ENCODE data around the gene AOAH.

Gene AOAH

DNA sequence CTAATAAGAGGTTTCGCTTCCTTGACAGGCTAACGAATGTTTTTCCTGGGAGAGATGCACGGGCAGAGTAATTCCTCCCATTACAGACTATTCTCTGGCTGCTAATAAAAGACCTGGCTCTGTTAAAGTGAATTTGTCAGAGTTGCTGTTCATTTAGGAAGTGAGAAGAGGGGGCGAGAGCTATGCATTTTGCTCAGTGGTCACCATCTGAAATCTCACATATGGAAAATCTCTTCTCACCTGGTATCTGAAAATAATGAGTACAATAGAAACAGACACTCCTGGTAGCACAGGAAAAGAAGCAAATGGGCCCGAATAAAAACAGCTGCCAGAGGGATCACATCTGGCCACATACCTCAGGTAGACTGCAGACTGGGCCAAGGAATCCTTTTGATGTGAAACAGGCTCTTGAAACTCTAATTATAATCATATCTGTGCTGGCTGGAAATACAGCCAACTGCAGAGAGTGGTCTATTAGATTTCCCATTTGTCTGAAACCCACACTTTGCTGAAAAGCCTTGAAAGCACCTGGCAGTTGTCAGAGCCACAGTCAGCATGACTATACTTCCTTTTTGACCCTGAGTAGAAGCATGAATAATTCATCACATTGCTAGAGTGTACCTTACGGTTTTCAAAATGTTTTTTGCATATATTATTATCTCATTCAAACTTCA lies 33.6 kb downstream of the AOAH start:
- DNase-seq, result no peak

DNA sequence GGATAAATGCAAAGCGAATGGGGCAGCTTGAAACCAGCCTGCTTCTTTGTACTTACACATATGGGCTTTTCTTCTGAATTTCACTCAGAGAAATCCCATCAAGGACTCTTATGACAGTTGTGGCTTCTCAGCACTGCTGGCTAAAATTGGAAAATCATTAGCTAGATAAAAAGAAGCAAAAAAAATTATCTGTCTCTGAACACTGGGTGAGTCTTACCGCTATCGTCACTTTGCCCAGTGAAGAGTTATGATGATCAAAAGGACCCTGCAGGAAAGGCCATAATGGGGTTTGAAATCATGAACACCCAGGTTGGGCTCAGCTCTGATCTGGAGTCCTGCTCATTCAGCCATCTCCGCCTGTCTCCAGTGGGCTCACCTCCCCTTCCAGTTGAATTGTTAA lies 34.3 kb downstream of the AOAH start:
- no peak for DNase-seq

DNA sequence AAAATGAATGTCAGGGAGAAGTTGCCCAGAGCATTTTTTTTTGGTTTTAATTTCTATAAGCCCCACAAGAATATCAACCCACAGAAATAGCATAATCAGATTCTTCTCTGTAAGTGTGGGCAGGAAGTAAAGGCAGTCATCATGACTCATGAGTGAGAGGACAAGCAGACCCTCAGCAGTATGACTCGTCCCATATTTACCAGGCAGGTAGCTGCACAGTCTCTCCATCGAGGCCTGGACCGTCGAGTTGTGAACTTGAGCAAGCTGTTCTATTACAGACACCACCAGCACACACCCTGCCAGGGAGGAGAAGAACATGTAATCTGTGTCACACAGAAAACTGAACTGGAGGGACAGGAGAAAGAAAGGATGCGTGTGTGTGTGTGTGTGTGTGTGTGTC lies 37.8 kb downstream of the AOAH start:
- no peak for DNase-seq

- DNase-seq, result no peak
Observed at GRCh38 chr7:36684954-36685353, 39.3 kb downstream of the AOAH start.

DNA sequence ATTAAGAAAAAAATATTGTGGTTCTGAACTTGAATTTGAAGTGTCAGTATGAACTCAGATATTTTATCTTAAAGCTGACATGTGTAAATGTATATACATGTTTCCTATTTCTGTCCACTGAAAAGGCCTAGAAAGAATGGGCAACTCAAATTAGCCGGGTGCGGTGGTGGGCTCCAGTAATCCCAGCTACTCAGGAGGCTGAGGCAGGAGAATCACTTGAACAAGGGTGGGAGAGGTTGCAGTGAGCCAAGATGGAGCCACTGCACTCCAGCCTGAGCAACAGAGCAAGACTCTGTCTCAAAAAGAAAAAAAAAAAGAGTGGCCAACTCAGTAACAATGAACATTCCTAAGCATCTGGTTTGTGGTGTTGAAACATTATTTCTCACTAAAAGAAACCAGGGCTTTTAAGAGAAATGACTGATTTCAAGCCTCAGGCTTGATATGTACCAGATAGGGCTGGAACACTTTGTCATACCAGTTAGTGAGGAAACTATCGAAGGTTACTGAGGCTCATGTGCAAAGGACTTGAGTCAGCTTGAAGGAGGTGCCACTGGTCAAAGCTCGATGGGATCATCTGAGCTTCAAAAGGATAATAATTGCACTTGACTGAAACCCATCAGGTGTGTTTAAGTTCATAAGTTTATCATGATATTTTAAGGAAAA lies 40.5 kb downstream of the AOAH start:
- no peak for DNase-seq

- DNase-seq, result no peak
Observed at GRCh38 chr7:36683111-36683510, 41.2 kb downstream of the AOAH start.

- DNase-seq, result no peak
Observed at GRCh38 chr7:36682102-36682501, 42.2 kb downstream of the AOAH start.

DNA sequence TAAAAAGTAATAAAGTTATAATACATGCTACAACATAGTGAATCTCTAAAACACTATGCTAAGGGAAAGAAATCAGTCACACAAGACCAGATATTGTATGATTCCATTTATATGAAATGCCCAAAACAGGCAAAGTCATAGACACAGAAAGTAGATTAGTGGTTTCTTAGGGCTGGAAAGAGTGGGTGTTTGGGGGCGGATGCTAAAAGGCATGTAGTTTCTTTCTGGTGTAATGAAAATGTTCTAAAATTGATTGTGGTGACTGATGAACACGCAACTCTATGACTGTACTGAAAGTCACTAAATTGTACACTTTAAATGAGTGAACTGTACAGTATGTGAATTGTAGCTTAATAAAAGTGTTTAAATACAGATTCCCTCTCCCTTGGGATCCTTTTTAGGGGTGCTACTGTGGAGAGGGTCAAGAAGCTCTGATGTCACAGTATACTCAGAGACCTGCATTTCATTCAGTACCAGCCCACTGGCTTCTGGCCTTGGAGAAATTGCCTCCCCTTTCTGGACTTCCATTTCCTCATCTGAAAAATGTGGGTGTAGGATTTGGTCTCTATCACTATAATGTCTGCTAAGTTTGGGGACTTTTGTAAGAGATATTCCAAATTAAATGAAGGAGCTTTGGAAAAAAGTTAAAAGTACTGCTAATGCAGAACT lies 46.4 kb downstream of the AOAH start:
- no peak for DNase-seq

DNA sequence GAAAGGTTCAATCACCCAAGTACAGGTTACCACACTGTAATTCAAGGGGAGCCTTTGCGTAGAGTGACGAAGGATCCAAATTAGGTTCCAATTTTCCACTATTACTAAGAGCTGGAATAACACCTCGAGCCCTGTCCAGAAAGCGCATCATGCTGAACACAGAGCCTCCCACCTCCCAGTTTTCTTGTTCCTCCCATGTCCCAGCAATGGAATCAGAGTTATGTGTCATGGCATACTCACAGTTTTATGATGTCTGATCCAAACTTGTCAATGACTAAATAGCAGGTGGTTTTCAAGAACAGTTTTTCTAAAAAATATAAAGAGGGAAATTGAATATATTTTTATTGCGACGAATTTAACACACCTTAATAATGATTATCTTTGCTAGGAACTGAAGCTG lies 50.6 kb downstream of the AOAH start:
- DNase-seq, result no peak

- DNase-seq, result no peak
Observed at GRCh38 chr7:36671432-36671829, 52.9 kb downstream of the AOAH start.

DNA sequence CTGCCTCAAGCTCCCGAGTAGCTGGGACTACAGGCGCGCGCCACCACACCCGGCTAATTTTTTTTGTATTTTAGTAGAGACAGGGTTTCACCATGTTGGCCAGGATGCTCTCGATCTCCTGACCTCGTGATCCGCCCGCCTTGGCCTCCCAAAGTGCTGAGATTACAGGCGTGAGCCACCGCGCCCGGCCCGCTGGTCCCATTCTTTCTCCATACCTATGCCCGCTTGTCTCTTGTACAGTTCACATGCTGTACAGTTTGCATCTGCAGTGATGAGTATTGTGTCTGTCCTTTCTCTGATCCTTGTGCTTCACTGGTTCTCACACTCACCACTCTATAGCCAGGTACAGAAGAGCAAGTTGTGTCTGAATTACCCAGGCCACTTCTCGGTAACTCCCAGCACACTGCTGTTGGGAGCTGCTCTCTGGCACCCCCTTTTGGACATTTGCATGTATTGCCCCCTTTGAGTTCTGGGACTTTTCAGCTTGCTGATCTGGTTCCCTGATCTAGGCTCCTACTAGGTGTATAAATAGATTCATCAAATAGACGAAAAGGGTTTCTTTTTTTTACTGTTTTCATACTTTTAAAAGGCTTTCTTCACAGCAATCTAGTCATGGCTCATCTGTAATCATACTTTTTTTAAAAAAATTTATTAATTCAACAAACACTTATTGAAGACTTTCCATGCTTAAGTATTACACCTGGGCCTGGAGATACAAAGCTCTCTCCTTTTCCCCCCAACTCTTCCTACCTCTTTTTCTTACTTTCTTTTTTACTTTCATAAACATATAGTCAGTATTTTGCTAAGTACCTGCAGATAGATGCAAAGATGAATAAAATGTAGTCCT lies 53.5 kb downstream of the AOAH start:
- DNase-seq, result peak; percentile 67

GRCh38 chr7:36668750-36669149 lies 55.5 kb downstream of the AOAH start:
- DNase-seq, result no peak

GRCh38 chr7:36668080-36668479 lies 56.2 kb downstream of the AOAH start:
- no peak for DNase-seq

DNA sequence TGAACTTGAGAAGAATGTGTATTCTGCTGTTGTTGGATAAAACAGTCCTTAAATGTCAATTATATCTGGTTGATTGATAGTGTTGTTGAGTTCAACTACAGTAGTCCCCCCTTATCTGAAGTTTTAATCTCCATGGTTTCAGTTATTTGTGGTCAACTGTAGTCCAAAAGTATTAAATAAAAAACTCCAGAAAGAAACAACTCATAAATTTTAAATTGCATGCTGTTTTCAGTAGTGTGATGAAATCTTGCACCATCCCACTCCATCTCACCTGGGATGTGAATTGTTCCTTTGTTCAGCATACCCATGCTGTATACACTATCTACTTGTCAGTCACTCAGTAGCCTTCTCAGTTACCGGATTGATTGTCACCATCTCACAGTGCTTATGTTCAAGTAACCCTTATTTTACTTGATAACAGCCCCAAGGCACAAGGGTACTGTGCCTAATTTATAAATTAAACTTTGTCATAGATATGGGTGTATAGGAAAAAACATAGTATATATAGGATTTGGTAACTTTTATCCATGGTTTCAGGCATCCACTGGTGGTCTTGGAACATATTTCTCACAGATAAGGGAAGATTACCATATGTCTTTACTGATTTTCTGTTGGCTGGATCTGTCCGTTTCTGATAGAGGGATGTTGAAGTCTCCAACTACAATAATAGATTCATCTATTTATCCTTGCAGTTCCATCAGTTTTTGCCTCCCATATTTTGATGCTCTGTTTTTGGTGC lies 57.1 kb downstream of the AOAH start:
- no peak for DNase-seq

DNA sequence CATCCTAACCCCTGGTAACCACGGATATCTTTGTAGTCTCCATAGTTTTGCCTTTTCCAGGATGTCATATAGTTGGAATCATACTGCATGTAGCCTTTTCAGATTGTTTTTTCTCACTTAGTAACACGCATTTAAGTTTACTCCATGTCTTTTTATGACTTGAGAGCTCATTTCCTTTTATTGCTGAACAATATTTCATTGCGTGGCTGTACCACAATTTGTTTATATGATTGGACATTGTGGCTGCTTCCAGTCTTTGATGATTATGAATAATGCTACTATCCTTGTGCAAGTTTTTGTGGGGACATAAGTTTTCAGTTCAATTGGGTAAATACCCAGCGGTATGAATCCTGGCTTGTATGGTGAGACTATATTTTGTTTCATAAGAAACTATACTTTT lies 60.8 kb downstream of the AOAH start:
- no peak for DNase-seq

DNA sequence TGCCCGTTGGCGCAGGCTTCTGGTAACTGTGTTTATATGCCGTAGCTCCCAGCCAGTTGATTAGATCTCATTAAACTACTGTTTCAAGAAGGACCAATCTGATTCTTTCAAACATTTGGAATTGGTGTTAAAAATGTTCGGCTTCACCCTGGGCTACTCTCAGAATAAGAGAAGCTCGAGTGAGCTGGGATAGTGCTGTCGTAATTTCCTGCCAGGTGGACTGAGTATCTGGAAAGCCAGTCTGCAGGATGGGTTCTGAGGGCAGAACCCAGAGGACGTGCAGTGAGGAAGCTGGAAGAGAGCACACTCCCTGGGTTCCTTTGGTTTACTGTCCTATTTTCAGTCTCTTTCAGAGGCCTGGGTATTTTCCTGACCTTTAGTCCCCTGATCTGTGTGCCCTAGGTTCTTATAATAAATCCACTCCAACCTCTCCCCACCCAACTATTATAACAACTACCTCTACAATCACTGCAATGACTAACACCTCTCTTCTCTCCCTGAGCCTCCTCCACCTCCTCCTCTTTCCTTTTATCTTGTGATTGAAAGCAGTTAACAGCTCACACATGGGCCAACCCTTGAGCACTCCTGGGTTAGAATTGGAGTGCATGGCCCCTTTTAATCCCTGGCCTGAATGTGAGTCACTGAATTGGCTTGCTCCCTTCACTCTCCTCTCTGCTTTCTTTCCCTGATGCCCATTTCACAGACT lies 63.0 kb downstream of the AOAH start:
- DNase-seq, result no peak

- DNase-seq, result no peak
Observed at GRCh38 chr7:36659638-36660341, 64.5 kb downstream of the AOAH start.

- no peak for DNase-seq
Observed at GRCh38 chr7:36659172-36659516, 65.2 kb downstream of the AOAH start.

GRCh38 chr7:36658335-36659171 lies 65.7 kb downstream of the AOAH start:
- no peak for DNase-seq

- no peak for DNase-seq
Observed at GRCh38 chr7:36657036-36657660, 67.1 kb downstream of the AOAH start.

Data from central memory CD4-positive, alpha-beta T cell (primary cell).